ENCODE measurements around the gene FAM131A. TPM values are rescaled to one million over a fixed set of nuclear protein-coding genes. Genes with fewer than 3 reads are reported as not detected.

The FAM131A gene
- total and polyA plus RNA-seq, 9 of the 15 experiments (the other 6 are each of a cell fraction or from before 2014, with no cell fraction given): 0.48 to 11.1 (median 4.3) TPM

GRCh38 chr3:184377882-184378445 lies 40.6 kb downstream of the FAM131A start, which contains the start of gene THPO (continued):
- TF ChIP-seq, protein P1, sequence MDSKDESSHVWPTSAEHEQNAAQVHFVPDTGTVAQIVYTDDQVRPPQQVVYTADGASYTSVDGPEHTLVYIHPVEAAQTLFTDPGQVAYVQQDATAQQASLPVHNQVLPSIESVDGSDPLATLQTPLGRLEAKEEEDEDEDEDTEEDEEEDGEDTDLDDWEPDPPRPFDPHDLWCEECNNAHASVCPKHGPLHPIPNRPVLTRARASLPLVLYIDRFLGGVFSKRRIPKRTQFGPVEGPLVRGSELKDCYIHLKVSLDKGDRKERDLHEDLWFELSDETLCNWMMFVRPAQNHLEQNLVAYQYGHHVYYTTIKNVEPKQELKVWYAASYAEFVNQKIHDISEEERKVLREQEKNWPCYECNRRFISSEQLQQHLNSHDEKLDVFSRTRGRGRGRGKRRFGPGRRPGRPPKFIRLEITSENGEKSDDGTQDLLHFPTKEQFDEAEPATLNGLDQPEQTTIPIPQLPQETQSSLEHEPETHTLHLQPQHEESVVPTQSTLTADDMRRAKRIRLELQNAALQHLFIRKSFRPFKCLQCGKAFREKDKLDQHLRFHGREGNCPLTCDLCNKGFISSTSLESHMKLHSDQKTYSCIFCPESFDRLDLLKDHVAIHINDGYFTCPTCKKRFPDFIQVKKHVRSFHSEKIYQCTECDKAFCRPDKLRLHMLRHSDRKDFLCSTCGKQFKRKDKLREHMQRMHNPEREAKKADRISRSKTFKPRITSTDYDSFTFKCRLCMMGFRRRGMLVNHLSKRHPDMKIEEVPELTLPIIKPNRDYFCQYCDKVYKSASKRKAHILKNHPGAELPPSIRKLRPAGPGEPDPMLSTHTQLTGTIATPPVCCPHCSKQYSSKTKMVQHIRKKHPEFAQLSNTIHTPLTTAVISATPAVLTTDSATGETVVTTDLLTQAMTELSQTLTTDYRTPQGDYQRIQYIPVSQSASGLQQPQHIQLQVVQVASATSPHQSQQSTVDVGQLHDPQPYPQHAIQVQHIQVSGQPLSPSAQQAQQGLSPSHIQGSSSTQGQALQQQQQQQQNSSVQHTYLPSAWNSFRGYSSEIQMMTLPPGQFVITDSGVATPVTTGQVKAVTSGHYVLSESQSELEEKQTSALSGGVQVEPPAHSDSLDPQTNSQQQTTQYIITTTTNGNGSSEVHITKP (IDR thresholded peaks at IDR 0.05; ENCODE audit: partially characterized antibody): peak; percentile 33
- TF ChIP-seq MAZ (CRISPR knock-in tag; conservative IDR thresholded peaks at IDR 0.05 in 1 of 2, IDR thresholded peaks at IDR 0.05 in 1 of 2) (peak in 1 of 2 experiments; percentile 34; a peak in 1 of 4 replicates), CTBP1 (IDR thresholded peaks at IDR 0.05; ENCODE audit: borderline replicate concordance) (0 out of 2 replicates have a peak, but pooled peaks have one; percentile 34), GATAD2A (IDR thresholded peaks at IDR 0.05) (0 out of 2 replicates have a peak, but pooled peaks have one; percentile 16), ZBTB7A (IDR thresholded peaks at IDR 0.05; ENCODE audit: borderline replicate concordance, control insufficient read depth, low read depth, low read length) (peak; percentile 43; the same call in 1 of the 2 replicates), POLR2A (conservative IDR thresholded peaks at IDR 0.05) (peak; percentile 49; the same call in 1 of the 2 replicates), ZNF561 (CRISPR knock-in tag; conservative IDR thresholded peaks at IDR 0.05) (no peak), NR2F6 (CRISPR knock-in tag; IDR thresholded peaks at IDR 0.05) (no peak), ZNF263 (CRISPR knock-in tag; IDR thresholded peaks at IDR 0.05; ENCODE audit: borderline replicate concordance) (peak; percentile 45; the same call in 1 of the 2 replicates), HDAC1 (IDR thresholded peaks at IDR 0.05) (peak in 1 of 2 experiments; percentile 54; a peak in 2 of 4 replicates), KLF13 (tag; IDR thresholded peaks at IDR 0.05; ENCODE audit: borderline replicate concordance, low read depth) (no peak), TSC22D4 (tag; IDR thresholded peaks at IDR 0.05) (no peak), TFAP4 (CRISPR knock-in tag; IDR thresholded peaks at IDR 0.05; ENCODE audit: borderline replicate concordance) (no peak)
- TF ChIP-seq, protein P2, sequence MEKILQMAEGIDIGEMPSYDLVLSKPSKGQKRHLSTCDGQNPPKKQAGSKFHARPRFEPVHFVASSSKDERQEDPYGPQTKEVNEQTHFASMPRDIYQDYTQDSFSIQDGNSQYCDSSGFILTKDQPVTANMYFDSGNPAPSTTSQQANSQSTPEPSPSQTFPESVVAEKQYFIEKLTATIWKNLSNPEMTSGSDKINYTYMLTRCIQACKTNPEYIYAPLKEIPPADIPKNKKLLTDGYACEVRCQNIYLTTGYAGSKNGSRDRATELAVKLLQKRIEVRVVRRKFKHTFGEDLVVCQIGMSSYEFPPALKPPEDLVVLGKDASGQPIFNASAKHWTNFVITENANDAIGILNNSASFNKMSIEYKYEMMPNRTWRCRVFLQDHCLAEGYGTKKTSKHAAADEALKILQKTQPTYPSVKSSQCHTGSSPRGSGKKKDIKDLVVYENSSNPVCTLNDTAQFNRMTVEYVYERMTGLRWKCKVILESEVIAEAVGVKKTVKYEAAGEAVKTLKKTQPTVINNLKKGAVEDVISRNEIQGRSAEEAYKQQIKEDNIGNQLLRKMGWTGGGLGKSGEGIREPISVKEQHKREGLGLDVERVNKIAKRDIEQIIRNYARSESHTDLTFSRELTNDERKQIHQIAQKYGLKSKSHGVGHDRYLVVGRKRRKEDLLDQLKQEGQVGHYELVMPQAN (IDR thresholded peaks at IDR 0.05; ENCODE audit: borderline replicate concordance): no peak
- TF ChIP-seq, protein P3, sequence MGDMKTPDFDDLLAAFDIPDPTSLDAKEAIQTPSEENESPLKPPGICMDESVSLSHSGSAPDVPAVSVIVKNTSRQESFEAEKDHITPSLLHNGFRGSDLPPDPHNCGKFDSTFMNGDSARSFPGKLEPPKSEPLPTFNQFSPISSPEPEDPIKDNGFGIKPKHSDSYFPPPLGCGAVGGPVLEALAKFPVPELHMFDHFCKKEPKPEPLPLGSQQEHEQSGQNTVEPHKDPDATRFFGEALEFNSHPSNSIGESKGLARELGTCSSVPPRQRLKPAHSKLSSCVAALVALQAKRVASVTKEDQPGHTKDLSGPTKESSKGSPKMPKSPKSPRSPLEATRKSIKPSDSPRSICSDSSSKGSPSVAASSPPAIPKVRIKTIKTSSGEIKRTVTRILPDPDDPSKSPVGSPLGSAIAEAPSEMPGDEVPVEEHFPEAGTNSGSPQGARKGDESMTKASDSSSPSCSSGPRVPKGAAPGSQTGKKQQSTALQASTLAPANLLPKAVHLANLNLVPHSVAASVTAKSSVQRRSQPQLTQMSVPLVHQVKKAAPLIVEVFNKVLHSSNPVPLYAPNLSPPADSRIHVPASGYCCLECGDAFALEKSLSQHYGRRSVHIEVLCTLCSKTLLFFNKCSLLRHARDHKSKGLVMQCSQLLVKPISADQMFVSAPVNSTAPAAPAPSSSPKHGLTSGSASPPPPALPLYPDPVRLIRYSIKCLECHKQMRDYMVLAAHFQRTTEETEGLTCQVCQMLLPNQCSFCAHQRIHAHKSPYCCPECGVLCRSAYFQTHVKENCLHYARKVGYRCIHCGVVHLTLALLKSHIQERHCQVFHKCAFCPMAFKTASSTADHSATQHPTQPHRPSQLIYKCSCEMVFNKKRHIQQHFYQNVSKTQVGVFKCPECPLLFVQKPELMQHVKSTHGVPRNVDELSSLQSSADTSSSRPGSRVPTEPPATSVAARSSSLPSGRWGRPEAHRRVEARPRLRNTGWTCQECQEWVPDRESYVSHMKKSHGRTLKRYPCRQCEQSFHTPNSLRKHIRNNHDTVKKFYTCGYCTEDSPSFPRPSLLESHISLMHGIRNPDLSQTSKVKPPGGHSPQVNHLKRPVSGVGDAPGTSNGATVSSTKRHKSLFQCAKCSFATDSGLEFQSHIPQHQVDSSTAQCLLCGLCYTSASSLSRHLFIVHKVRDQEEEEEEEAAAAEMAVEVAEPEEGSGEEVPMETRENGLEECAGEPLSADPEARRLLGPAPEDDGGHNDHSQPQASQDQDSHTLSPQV (IDR thresholded peaks at IDR 0.05): peak; percentile 60
